CD14-positive monocyte (primary cell): ENCODE data around the gene SYP. TPM values are rescaled to one million over a fixed set of nuclear protein-coding genes. Genes with fewer than 3 reads are reported as not detected.

Source experiments
- DNase-seq, 3 donors: peaks; one replicate each; pipeline ENCODE4 v3.0.0-alpha.2; 2011 to 2022
- H2AFZ ChIP-seq: 2 replicates; pipeline ENCODE4 v1.6.0; 2012; ENCODE audit warnings: mild to moderate bottlenecking, low read depth, low read length, inconsistent platforms; ENCODE audit not compliant: insufficient read depth, poor library complexity, severe bottlenecking
- H3K27ac ChIP-seq, 2 donors: 1 replicate in 1 of 2; 2 replicates in 1 of 2; pipeline ENCODE4 v1.5.1; 2012 to 2013; ENCODE audit warnings: low read length in 2 of 2, control low read depth in 1 of 2, inconsistent platforms in 1 of 2, low read depth in 1 of 2, mild to moderate bottlenecking in 1 of 2
- H3K27me3 ChIP-seq, 2 donors: one replicate each; pipeline versions ENCODE4 v1.6.0 to v1.6.1; 2011 to 2013; ENCODE audit warnings: low read length in 2 of 2; ENCODE audit not compliant: control insufficient read depth in 2 of 2, insufficient read depth in 2 of 2
- H3K36me3 ChIP-seq, 2 donors: replicated peaks in 1 of 2; 1 replicate in 1 of 2; 2 replicates in 1 of 2; pipeline versions ENCODE4 v1.5.1 to v1.6.1; 2012 to 2013; ENCODE audit warnings: low read length in 2 of 2, control low read depth in 1 of 2, inconsistent platforms in 1 of 2, mild to moderate bottlenecking in 1 of 2; ENCODE audit not compliant: insufficient read depth in 2 of 2, control insufficient read depth in 1 of 2
- H3K4me1 ChIP-seq, 2 donors: 1 replicate in 1 of 2; 2 replicates in 1 of 2; pipeline versions ENCODE4 v1.5.1 to v1.6.1; 2012 to 2013; ENCODE audit warnings: low read length in 2 of 2, control low read depth in 1 of 2, inconsistent platforms in 1 of 2, mild to moderate bottlenecking in 1 of 2, moderate library complexity in 1 of 2; ENCODE audit not compliant: insufficient read depth in 2 of 2, control insufficient read depth in 1 of 2
- H3K4me2 ChIP-seq: replicated peaks from 2 replicates; pipeline ENCODE3; 2012; ENCODE audit warnings: low read length, moderate library complexity, mild to moderate bottlenecking; ENCODE audit not compliant: poor library complexity, severe bottlenecking; ENCODE audit errors: extremely low read depth
- H3K4me3 ChIP-seq, 3 experiments: fragments of 200-600 bp in 1 of 3; sonication (generic) in 1 of 3; replicated peaks in 1 of 3; 1 replicate in 2 of 3; 2 replicates in 1 of 3; pipeline ENCODE4 v1.5.1; 2011 to 2013; ENCODE audit warnings: low read length in 3 of 3, mild to moderate bottlenecking in 3 of 3, control low read depth in 2 of 3, low read depth in 2 of 3, inconsistent platforms in 1 of 3, moderate library complexity in 1 of 3
- H3K79me2 ChIP-seq: 2 replicates; pipeline ENCODE4 v1.6.0; 2012; ENCODE audit warnings: mild to moderate bottlenecking, control low read depth, inconsistent platforms, low read length, moderate library complexity; ENCODE audit not compliant: insufficient read depth
- H3K9ac ChIP-seq: 2 replicates; pipeline ENCODE4 v1.6.0; 2017; ENCODE audit warnings: low read length, mild to moderate bottlenecking; ENCODE audit not compliant: insufficient read depth, poor library complexity, severe bottlenecking
- H3K9me3 ChIP-seq, 2 donors: replicated peaks in 1 of 2; 1 replicate in 1 of 2; 2 replicates in 1 of 2; pipeline versions ENCODE4 v1.5.1 to v1.6.1; 2012 to 2013; ENCODE audit warnings: low read length in 2 of 2, control low read depth in 1 of 2; ENCODE audit not compliant: control insufficient read depth in 1 of 2, insufficient read depth in 1 of 2
- H4K20me1 ChIP-seq: 2 replicates; pipeline ENCODE4 v1.6.0; 2012; ENCODE audit warnings: mild to moderate bottlenecking, low read length, control low read depth, moderate library complexity; ENCODE audit not compliant: insufficient read depth
- H3K27ac Mint-ChIP-seq, 7 donors: one replicate each; pipeline ENCODE4 v1.8.0; 2020; ENCODE audit warnings: mild to moderate bottlenecking in 7 of 7, mixed read lengths in 7 of 7, moderate library complexity in 6 of 7, inconsistent platforms in 2 of 7
- H3K27me3 Mint-ChIP-seq, 3 donors: one replicate each; pipeline ENCODE4 v1.8.0; 2021 to 2022; ENCODE audit warnings: low read depth in 3 of 3, mild to moderate bottlenecking in 3 of 3, mixed read lengths in 3 of 3, moderate library complexity in 3 of 3, inconsistent platforms in 1 of 3
- H3K36me3 Mint-ChIP-seq, 2 donors: one replicate each; pipeline ENCODE4 v1.8.0; 2020; ENCODE audit warnings: mixed read lengths in 2 of 2, inconsistent platforms in 1 of 2, mild to moderate bottlenecking in 1 of 2
- H3K4me1 Mint-ChIP-seq: one replicate; pipeline ENCODE4 v1.8.0; 2020; ENCODE audit warnings: mild to moderate bottlenecking, mixed read lengths
- H3K4me3 Mint-ChIP-seq, 2 donors: one replicate each; pipeline ENCODE4 v1.8.0; 2020; ENCODE audit warnings: mild to moderate bottlenecking in 2 of 2, mixed read lengths in 2 of 2, moderate library complexity in 1 of 2
- H3K9me3 Mint-ChIP-seq, 7 donors: one replicate each; pipeline ENCODE4 v1.8.0; 2020 to 2022; ENCODE audit warnings: mixed read lengths in 7 of 7, mild to moderate bottlenecking in 6 of 7, moderate library complexity in 6 of 7, inconsistent platforms in 2 of 7
- WGBS: methylation state at CpG from one replicate; pipeline ENCODE4 v1.1.5; 2013; ENCODE audit warnings: missing lambda C conversion rate; ENCODE audit not compliant: insufficient coverage; 5-methylcytosine and 5-hydroxymethylcytosine counted together
- intact Hi-C, 2 donors: fragments of 100-400 bp; cut with micrococcal nuclease; formaldehyde crosslinking; loops; one replicate each; pipeline versions ENCODE4 v1.15.0 to v1.15.1; 2023
- polyA plus RNA-seq, 3 donors: library from polyadenylated mRNA; depleted of rRNA in 1 of 3; unstranded in 2 of 3; stranded (reverse) in 1 of 3; fragments of 300-500 nt in 2 of 3; fragments of >200 nt in 1 of 3; fragmentation: Illumina TruSeq in 2 of 3; gene quantifications; 1 replicate in 2 of 3; 2 replicates in 1 of 3; pipeline ENCODE4 v1.2.3, GENCODE V29; 2012 to 2021
- TF ChIP-seq, protein P1 (sequence below): fragments of 200-600 bp; IDR thresholded peaks from one replicate; pipeline ENCODE4 v1.8.0; 2022; ENCODE audit warnings: antibody characterized with exemption, mild to moderate bottlenecking

The SYP gene
- polyA plus RNA-seq, 3 donors: 0.27 to 0.69 (median 0.68) TPM

DNA sequence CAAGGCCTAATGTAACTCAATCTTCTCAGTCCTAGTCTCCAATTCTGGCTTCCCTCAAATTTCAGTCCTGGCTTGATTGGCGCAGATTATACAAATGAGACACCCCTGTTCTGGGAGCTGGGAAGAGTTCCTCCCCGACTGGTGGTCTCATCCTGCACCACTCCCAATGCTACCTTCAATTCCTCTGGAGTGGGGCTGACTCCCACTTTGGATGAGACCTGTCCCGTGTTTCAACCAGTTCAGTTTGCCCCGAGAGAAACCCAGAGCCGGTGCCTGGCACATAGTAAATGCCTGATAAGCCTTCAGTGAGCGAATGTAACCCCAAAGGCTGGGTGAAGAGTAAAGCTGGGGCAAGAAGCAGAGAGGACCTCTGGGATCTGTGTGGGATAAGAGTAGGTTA, 4.0 kb upstream of the SYP start:
- H3K4me1 ChIP-seq: peaks cover 9 to 11% of the 10 kb centered on the region in 2 donors
- H3K36me3 Mint-ChIP-seq: no peaks in the 10 kb centered on the region
- H3K4me1 Mint-ChIP-seq: peaks cover 5% of the 10 kb centered on the region
- peaks cover 0 to 6% of the 10 kb centered on the region in 2 donors for H3K27me3 ChIP-seq
- TF ChIP-seq, protein P1, sequence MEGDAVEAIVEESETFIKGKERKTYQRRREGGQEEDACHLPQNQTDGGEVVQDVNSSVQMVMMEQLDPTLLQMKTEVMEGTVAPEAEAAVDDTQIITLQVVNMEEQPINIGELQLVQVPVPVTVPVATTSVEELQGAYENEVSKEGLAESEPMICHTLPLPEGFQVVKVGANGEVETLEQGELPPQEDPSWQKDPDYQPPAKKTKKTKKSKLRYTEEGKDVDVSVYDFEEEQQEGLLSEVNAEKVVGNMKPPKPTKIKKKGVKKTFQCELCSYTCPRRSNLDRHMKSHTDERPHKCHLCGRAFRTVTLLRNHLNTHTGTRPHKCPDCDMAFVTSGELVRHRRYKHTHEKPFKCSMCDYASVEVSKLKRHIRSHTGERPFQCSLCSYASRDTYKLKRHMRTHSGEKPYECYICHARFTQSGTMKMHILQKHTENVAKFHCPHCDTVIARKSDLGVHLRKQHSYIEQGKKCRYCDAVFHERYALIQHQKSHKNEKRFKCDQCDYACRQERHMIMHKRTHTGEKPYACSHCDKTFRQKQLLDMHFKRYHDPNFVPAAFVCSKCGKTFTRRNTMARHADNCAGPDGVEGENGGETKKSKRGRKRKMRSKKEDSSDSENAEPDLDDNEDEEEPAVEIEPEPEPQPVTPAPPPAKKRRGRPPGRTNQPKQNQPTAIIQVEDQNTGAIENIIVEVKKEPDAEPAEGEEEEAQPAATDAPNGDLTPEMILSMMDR: no peak
- H3K4me3 Mint-ChIP-seq: no peak overlapping the region
- no peak overlapping the region for H3K9ac ChIP-seq
- H3K27me3 Mint-ChIP-seq: peaks cover under 1 to 8% (median 5%) of the 10 kb centered on the region in 3 donors
- H3K27ac ChIP-seq: no peak overlapping the region
- no peak overlapping the region for H3K4me2 ChIP-seq
- H3K36me3 ChIP-seq: no peaks in the 10 kb centered on the region
- no peaks in the 10 kb centered on the region for H4K20me1 ChIP-seq
- no peak overlapping the region for H3K27ac Mint-ChIP-seq
- H3K9me3 ChIP-seq: no peaks in the 10 kb centered on the region
- no peak overlapping the region for H3K4me3 ChIP-seq
- WGBS: 100% methylated on average over 3 of the region's 6 CpGs
- no peaks in the 10 kb centered on the region for H3K79me2 ChIP-seq
- DNase-seq: no peak
- H3K9me3 Mint-ChIP-seq: peaks cover 0 to 2% (median 0%) of the 10 kb centered on the region in 7 donors
- intact Hi-C loops: loop anchor here in 1 of 2 donors (5.0 kb wide), 1 partner anchor 33 kb away; the partner anchor contains the start of gene CCDC22
- no peak overlapping the region for H2AFZ ChIP-seq

DNA sequence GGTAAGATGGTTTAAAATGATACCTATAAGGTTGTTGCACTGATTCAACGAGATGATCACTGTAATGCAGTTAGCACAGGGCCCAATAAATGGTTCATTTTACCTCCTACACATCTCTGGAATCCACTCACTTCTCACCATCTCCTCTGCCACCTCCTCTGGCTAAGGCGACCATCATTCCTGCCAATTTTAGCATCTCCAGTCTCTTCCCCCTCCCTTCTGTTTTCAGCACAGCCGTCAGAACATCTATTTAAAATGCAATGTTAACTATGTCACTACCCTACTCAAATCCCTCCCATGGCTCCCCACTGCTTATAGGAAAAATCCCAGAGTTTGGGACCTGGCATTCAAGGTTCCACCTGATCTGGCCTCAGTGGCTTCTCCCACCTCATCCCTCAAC, 3.5 kb upstream of the SYP start:
- intact Hi-C loops: loop anchor here in 1 of 2 donors (5.0 kb wide), 1 partner anchor 34 kb away; the partner anchor contains the start of gene CCDC22
- Histone ChIP-seq H3K4me2 (no peak overlapping the region), H4K20me1 (no peaks in the 10 kb centered on the region), H2AFZ (no peak overlapping the region), H3K36me3 (no peaks in the 10 kb centered on the region), H3K9ac (no peak overlapping the region), H3K27ac (no peak overlapping the region), H3K27me3 (peaks cover 0 to 11% of the 10 kb centered on the region in 2 donors), H3K4me3 (no peak overlapping the region), H3K4me1 (peaks cover 10 to 11% of the 10 kb centered on the region in 2 donors), H3K9me3 (no peaks in the 10 kb centered on the region), H3K79me2 (no peaks in the 10 kb centered on the region)
- DNase-seq: no peak
- Mint-ChIP-seq H3K27ac (no peak overlapping the region), H3K36me3 (no peaks in the 10 kb centered on the region), H3K27me3 (peaks cover 5 to 13% (median 10%) of the 10 kb centered on the region in 3 donors), H3K4me3 (no peak overlapping the region), H3K4me1 (peaks cover 7% of the 10 kb centered on the region), H3K9me3 (peaks cover 0 to 2% (median 0%) of the 10 kb centered on the region in 7 donors)
- TF ChIP-seq, protein P1: no peak
- 100% methylated on average over 1 of the region's 3 CpGs for WGBS
